NCI-H1694 treated with DMSO at 0.1 percent for 48 hours (cell line): ENCODE data around the gene CSNK1G2.
A peak's percentile ranks its signal among the peaks of the same experiment; 100 is the strongest.

Experiments used
- DNase-seq: peaks from one replicate; lab custom pipeline; 2025; lab: John Stamatoyannopoulos, UW

The CSNK1G2 gene

DNA sequence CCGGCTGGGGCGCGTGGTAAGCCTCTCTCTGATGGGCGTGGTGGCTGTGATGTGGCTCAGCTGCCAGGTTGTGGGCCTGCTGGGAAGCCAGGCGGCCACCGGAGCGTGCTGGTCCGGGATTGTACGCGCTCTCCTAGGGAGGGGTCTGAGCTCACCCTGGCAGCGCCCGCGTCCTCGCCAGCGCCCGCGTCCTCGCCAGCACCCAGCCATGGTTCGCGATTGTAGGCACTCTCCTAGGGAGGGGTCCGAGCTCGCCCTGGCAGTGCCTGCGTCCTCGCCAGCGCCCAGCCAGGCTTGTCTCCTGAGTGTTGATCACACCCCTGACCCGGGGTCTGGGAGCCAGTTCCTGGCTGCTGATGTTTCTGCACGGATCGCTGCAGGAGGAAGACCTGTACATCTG is 22.0 kb upstream of the CSNK1G2 start:
- no peak for DNase-seq

DNA sequence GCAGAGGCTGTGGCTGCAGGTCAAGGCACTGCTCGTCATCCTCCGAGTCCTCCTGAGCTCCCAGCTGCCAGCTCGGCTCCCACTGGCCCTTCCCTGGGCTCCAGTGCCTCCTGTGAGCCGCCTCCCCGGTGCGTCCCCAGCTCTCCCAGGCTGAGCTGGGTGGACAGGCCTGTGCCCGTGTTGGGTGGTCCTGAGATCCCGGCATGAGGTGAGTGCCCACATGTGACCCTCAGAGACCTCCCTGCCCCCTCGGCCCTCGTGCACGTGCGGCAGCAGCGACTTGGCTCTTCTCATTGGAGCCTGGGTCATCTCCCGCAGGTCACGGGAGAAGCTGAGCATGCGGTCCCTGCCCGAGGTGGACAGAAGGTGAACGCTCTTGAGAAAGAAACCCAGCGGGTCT is 20.3 kb upstream of the CSNK1G2 start:
- no peak for DNase-seq

- no peak for DNase-seq
Measured at GRCh38 chr19:1921326-1921725, 19.6 kb upstream of the CSNK1G2 start.

- DNase-seq, result no peak
Measured at GRCh38 chr19:1921825-1922224, 19.1 kb upstream of the CSNK1G2 start.

DNA sequence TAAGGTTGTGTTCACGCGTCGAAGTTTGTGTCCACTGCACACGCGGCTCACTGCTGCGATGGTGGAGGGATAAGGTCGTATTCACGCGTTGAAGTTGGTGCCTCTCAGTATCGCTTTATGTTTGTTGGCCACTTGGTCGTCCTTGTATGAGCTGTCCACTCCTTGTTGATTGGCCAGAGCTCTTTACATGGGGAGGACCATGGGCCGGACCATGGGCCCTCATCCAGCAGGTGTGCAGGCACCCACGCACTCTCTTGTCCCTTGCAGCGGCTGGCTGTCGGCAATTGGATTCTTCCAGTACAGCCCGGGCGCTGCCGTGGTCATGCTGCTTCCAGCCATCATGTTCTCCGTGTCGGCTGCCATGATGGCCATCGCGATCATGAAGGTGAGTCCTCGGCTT is 18.2 kb upstream of the CSNK1G2 start:
- no peak for DNase-seq

GRCh38 chr19:1923319-1923718 is 17.7 kb upstream of the CSNK1G2 start:
- DNase-seq, result no peak

DNA sequence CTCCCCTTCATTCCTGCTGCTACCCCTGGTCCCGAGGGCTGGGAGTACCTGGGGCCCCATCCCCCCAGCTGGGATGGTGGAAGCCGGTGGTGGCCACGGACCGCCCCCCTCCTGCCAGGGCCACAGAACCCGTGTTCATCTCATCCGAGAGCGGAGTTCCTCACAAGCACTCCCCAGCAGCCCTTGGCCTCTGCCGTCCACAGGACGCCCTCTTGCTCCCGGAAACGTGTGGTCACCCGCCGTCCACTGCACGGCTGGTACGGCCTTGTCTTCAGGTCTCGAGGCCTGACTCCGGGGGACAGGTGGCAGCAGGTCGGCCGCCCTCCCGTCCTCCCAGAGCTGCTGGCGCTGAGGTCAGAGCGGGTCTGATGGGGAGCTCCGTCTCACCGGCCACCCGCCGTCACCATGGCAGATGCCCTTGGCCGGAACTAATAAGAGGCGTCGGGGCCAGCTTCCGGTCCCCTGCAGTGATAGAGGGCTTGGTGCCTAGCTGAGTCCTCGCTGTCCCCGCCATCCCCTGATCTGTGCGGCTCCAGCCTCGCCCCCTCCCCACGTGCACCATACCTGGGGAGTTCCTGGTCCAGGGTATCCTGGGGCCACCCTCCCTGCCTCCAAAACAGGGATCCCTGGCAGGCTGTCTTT is 16.5 kb upstream of the CSNK1G2 start:
- no peak for DNase-seq

GRCh38 chr19:1925544-1925943 is 15.4 kb upstream of the CSNK1G2 start:
- no peak for DNase-seq

GRCh38 chr19:1929021-1929742 is 11.8 kb upstream of the CSNK1G2 start:
- peak; percentile 31 for DNase-seq

DNA sequence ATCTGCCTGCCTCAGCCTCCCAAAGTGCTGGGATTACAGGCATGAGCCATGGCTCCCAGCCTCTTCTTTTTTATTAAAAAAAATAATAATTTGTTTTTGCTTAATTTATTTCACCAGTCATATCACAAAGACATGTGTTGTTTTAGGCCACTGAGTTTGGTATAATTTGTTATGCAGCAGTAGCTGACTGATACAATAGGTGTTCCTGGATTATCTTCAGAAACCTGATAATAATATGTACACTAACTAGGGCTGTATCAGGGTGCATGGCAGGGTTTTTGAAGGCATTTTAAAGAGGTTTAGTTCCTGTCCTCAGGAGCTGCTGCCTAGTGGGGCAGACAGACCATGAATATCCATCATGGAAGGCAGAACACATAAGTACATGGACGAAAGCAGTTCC is 9.5 kb upstream of the CSNK1G2 start:
- DNase-seq, result no peak

DNA sequence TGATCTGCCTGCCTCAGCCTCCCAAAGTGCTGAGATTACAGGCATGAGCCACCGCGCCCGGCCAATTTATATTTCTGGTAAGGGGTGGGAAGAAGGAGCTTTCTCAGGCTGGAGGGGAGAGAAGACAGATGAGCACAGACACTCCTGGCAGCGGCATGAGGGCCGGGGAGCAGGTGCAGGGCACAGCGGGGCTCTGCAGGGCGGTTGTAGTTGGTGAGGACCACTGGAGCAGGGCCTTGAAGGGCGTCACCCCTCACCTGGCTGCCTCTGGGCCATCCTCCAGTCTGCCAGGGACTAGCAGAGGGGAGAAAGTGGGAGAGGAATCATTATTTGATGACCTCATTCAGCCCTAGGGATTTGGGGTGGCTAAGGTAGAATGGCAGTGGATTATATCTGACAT is 8.6 kb upstream of the CSNK1G2 start:
- DNase-seq, result no peak

DNA sequence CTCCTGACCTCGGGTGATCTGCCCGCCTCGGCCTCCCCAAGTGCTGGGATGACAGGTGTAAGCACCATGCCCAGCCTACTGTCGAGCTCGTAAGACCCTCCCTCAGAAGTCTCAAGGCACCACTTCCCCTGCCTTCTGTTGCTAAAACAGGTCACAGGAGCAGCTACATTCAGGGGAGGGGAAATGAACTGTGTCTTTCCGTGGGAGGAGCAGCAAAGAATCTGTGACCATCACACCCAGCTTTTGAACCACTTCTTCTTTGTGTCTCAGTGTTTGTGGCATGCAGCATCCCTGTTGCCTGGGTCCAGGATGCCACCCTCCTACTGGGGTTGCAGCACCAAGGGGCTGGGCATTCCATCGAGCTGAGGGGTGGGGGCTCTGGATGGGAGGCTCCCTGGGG is 7.7 kb upstream of the CSNK1G2 start:
- DNase-seq, result no peak

GRCh38 chr19:1933942-1934341 is 7.0 kb upstream of the CSNK1G2 start:
- no peak for DNase-seq

DNA sequence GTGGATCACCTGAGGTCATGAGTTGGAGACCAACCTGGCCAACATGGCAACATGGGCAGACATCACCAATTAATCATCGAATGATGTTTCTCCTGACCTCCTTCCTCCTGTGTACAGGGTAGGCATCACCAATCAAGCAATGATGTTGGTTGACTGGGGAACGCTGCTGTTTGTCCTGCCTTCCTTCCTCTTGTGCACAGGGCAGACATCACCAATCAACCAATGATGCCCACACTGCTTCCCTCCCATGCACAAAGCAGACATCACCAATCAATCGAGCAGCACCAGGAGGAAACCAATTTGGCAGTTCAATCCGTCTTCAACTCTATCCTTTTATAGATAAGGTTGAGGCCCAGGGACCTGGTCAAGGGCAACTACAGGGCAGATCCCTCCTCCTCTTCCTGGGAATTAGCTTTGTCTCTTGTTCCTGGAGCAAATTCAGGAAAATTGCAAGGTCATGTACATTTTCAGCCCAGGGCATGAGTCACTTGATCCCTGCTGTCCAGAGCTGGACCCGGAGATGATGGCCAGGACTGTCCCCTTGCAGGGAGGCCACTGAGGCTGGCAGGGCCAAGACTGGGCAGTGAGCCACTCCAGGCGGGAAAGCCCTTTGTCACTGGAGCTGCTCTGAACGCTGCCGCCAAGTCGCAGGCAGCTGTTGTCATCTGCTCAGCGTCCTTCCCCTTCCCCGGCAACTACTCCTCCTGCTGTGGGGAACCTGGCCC is 5.3 kb upstream of the CSNK1G2 start:
- no peak for DNase-seq

DNA sequence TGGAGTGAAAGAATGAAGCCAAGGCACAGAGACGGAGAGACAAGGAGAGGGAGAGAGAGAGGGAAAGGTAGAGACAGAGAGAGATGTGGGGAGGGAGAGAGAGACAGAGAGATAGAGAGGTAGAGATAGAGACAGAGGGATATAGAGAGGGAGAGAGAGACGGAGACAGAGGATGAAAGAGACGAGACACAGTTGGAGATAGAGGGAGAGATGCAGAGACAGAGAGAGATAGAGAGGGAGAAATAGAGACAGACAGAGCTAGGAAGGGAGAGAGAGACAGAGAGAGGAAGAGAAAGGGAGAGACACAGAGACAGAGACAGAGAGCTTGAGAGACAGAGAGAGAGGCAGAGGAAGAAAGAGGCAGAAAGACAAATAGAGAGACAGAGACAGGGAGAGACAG is 4.5 kb upstream of the CSNK1G2 start:
- DNase-seq, result no peak

DNA sequence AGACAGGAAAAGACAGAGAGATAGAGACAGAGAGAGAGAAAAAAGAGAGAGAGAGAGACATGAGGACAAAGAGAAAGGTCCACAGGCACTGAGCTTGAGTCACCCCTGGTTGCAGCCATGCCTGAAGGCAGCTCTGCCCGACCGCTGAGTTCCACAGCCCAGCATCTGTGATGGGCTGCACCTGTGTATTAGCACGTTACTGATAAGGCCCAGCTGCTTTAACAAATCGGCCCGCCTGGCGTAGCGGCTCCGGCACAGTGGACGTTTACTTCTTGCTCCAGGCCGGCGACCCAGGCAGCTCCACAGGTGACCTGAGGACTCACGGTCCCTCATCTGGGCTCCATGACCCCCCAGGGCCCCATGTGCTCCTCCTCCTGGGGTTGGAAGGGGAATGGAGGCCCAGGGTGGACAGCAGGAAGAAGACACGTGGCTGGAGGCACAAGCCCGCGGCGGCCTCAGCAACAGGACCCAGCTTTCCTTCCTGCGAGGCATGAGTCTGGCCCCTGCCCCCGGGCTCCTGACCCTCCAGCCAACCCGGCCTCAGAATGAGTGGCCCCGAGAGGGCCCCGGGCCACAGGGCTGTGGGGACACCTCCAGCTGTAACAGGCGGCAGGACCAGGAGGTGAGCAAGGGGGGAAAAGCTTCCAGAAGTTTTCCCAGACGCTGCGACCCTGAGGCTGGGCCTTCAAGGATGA is 3.9 kb upstream of the CSNK1G2 start:
- DNase-seq, result no peak

DNA sequence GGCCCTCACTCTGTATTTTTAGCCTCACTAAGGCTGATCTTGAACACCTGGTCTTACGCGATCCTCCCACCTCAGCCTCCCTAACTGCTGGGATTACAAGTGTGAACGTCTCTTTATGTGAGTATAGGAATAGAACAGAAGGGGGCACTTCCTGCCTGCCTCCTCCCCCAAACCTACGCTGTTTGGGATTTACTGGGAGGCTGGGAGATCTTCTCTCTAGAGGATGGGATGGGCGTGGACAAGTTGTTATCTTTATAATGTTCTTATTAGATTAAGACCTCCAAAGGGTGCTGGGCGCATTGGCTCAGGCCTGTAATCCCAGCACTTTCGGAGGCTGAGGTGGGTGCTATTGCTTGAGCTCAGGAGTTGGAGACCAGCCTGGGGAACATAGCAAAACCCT is 2.9 kb upstream of the CSNK1G2 start:
- DNase-seq, result no peak

DNA sequence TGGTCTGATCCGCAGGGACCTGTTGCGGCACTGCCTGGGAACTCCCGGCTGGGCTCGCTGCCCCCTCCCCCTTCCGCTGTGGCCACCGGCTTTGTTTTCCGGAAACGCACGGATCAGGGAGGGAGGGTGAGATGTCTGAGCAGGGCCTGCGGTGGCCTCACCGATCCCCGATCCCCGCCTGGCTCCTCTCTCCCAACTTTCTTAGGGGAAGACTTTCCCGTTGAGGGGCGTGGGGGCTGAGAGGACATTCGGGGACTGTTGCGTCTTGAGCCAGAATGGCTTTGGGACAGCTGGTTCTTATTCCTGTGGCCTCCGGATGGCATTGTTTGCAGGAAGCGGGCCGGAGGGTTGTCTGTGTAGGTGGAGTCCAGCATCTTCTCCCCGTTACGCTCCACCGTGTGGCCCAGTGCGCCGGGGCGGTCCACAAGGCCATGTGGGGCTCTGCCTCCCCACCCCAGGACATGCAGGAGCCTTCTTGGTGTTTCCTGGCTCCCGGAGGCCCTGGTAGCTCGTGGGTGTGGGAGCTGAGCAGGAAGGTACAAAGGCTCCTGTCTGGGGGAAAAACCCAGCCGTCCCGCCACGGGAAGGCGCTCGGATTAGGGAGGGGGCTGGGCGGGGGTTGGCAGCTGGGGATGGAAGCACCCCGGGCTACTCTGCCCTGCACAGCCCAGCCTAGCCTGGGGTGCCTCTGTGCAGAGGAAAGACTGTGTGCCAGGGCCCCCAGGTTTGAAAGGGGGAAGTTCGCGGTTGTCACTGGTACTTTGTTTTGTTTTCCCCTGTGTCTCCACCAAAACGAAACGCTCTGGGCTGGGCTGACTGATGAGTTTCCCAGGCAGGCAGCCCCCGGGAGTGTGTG is 1.3 kb downstream of the CSNK1G2 start:
- DNase-seq, result peak; percentile 1

DNA sequence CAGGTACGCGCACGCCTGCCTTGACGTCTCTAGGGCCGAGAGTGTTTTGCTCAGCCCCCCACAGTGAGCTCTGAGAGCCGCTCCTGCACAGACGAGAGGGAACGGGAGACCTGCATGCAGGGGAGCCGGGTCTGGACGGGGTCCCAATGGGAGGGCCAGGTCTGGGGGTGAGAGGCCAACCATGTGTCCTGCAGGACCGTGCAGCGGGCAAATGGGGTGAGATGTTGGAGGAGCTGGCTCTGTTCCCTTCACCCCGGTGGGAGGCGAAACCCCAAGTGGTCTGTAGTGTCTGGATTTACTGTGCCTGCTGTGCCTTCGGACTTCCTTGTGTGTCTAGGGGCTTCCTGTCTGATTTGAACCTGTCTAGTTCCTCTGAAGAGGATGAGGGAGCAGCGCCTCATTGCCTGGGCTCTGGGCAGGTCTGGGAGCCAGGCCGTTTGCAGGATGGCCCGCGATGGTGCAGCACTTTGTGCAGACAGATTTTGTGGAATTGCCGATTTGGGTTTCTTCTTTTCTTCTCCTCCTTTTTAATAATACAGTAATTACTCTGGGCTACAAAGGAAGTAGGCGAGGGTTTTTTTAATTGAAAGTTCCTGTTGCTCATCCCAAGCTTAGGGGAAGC is 2.1 kb downstream of the CSNK1G2 start:
- DNase-seq, result no peak

DNA sequence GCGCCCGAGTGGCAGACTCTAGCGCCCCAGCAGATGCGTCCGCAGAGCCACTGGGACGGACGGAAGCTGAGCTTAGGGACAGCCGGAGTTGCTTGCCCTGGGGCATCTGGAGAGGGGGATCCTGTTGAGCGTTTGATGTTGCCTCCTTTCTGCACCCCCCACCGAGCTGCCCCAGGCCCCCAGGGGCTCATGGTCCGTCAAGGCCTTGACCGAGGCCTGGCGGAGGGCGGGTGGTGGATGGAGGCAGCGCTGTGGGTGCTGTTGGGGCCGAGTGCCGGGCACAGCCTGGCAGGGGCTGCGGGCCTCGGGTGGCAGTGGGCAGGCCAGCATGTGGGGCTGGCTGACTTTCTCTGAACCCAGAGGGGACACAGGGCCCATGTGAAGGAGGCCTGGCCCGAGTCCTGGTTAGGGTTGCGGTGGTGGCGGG is 2.7 kb downstream of the CSNK1G2 start:
- DNase-seq, result no peak
